Loucy (cell line): ENCODE results near the gene C10orf105.

Source experiments
- EZH2phosphoT487 ChIP-seq: fragments of 200-600 bp; IDR thresholded peaks from 2 replicates; pipeline ENCODE4 v1.6.1; 2018; ENCODE audit warnings: antibody characterized with exemption, mild to moderate bottlenecking, moderate library complexity, borderline replicate concordance
- TF ChIP-seq, protein P1 (sequence below): fragments of 200-600 bp; sonication (generic); conservative IDR thresholded peaks from 2 replicates; pipeline ENCODE4 v1.5.1; 2014; ENCODE audit warnings: mild to moderate bottlenecking, antibody characterized with exemption, low read length

GRCh38 chr10:71740069-71740653 is 20.6 kb upstream of the C10orf105 start:
- no peak for TF ChIP-seq EZH2phosphoT487
- TF ChIP-seq, protein P1, sequence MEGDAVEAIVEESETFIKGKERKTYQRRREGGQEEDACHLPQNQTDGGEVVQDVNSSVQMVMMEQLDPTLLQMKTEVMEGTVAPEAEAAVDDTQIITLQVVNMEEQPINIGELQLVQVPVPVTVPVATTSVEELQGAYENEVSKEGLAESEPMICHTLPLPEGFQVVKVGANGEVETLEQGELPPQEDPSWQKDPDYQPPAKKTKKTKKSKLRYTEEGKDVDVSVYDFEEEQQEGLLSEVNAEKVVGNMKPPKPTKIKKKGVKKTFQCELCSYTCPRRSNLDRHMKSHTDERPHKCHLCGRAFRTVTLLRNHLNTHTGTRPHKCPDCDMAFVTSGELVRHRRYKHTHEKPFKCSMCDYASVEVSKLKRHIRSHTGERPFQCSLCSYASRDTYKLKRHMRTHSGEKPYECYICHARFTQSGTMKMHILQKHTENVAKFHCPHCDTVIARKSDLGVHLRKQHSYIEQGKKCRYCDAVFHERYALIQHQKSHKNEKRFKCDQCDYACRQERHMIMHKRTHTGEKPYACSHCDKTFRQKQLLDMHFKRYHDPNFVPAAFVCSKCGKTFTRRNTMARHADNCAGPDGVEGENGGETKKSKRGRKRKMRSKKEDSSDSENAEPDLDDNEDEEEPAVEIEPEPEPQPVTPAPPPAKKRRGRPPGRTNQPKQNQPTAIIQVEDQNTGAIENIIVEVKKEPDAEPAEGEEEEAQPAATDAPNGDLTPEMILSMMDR: no peak
